Kidney capillary endothelial cell (primary cell): Measurements from ENCODE around the gene C3.
A peak's percentile ranks its signal among the peaks of the same experiment; 100 is the strongest.
"Not testable (repeated sequence)": the region's sequence is repeated elsewhere in the genome, so short reads cannot be mapped to it uniquely, and the experiment has no call there.

Experiments used
- DNase-seq: peaks from one replicate; pipeline ENCODE4 v3.0.0-alpha.2; 2018; ENCODE audit warnings: low spot score

The C3 gene

GRCh38 chr19:6663236-6664201 lies 56.9 kb downstream of the C3 start:
- DNase-seq = peak; percentile 23

GRCh38 chr19:6662702-6663101 lies 57.7 kb downstream of the C3 start:
- no peak for DNase-seq

GRCh38 chr19:6661509-6662244 lies 58.8 kb downstream of the C3 start:
- not testable (repeated sequence) for DNase-seq

GRCh38 chr19:6660930-6661329 lies 59.5 kb downstream of the C3 start:
- DNase-seq = no peak

GRCh38 chr19:6656390-6656789 lies 64.1 kb downstream of the C3 start:
- DNase-seq = not testable (repeated sequence)

GRCh38 chr19:6654347-6655310 lies 65.8 kb downstream of the C3 start:
- no peak for DNase-seq

- DNase-seq = no peak
Measured at GRCh38 chr19:6652805-6653094, 67.7 kb downstream of the C3 start.

GRCh38 chr19:6651965-6652804 lies 68.3 kb downstream of the C3 start:
- no peak for DNase-seq

GRCh38 chr19:6649185-6649584 lies 71.3 kb downstream of the C3 start:
- DNase-seq = no peak

- no peak for DNase-seq
Measured at GRCh38 chr19:6648141-6648715, 72.2 kb downstream of the C3 start.

- DNase-seq = no peak
Measured at GRCh38 chr19:6644796-6645195, 75.7 kb downstream of the C3 start.

GRCh38 chr19:6640333-6640732 lies 80.1 kb downstream of the C3 start:
- DNase-seq = not testable (repeated sequence)

- DNase-seq = peak; percentile 56
Measured at GRCh38 chr19:6639439-6639838, 81.0 kb downstream of the C3 start.

GRCh38 chr19:6633456-6633813 lies 87.0 kb downstream of the C3 start:
- DNase-seq = not testable (repeated sequence)

- peak; percentile 48 for DNase-seq
Measured at GRCh38 chr19:6632747-6633455, 87.5 kb downstream of the C3 start.

- DNase-seq = peak; percentile 67
Measured at GRCh38 chr19:6632002-6632621, 88.3 kb downstream of the C3 start.
